GM19452 (cell line): Measurements from ENCODE around the gene E4F1.

ENCODE experiments used
- ATAC-seq: cut with Tn5 transposase; IDR thresholded peaks from one replicate; pipeline ENCODE4 v1.9.1; 2021; ENCODE audit not compliant: unreplicated experiment

E4F1 gene

GRCh38 chr16:2205104-2205966 is 18.1 kb upstream of the E4F1 start, which contains the start of gene MLST8:
TSS of gene MLST8 (plus strand) at chr16:2205454. CDS start at chr16:2206086, 632 bp downstream.
- ATAC-seq: peak; percentile 74

- no peak for ATAC-seq
These were observed 17.5 kb upstream of the E4F1 start for GRCh38 chr16:2205967-2206313.

- no peak for ATAC-seq
These were observed 17.0 kb upstream of the E4F1 start for GRCh38 chr16:2206420-2206779.

GRCh38 chr16:2206780-2207433 is 16.5 kb upstream of the E4F1 start:
- no peak for ATAC-seq

GRCh38 chr16:2207872-2208271 is 15.5 kb upstream of the E4F1 start:
- no peak for ATAC-seq

- no peak for ATAC-seq
These were observed 15.1 kb upstream of the E4F1 start for GRCh38 chr16:2208308-2208707.

GRCh38 chr16:2208772-2209171 is 14.6 kb upstream of the E4F1 start:
- ATAC-seq: no peak

GRCh38 chr16:2209258-2210008 is 14.0 kb upstream of the E4F1 start:
- ATAC-seq: no peak

GRCh38 chr16:2210009-2210332 is 13.4 kb upstream of the E4F1 start:
- ATAC-seq: no peak

- no peak for ATAC-seq
These were observed 12.7 kb upstream of the E4F1 start, which contains the start of gene BRICD5 for GRCh38 chr16:2210386-2211365. TSS of gene BRICD5 (minus strand) at chr16:2210863. CDS start at chr16:2210833, 30 bp downstream.

- no peak for ATAC-seq
These were observed 11.5 kb upstream of the E4F1 start for GRCh38 chr16:2211923-2212347.

- ATAC-seq: no peak
These were observed 10.7 kb upstream of the E4F1 start for GRCh38 chr16:2212362-2213324.

GRCh38 chr16:2213817-2214718 is 9.3 kb upstream of the E4F1 start:
- ATAC-seq: no peak

- ATAC-seq: peak; percentile 87
These were observed 8.7 kb upstream of the E4F1 start, which contains the start of gene PGP for GRCh38 chr16:2214719-2214968. TSS of gene PGP (minus strand) at chr16:2214840. CDS start at chr16:2214777, 63 bp downstream.

- no peak for ATAC-seq
These were observed 7.1 kb upstream of the E4F1 start for GRCh38 chr16:2216330-2216729.

- ATAC-seq: peak; percentile 9
These were observed 623 bp downstream of the E4F1 start for GRCh38 chr16:2223942-2224486.

GRCh38 chr16:2226245-2226793 is 2.9 kb downstream of the E4F1 start:
- ATAC-seq: no peak

GRCh38 chr16:2226918-2227317 is 3.5 kb downstream of the E4F1 start:
- no peak for ATAC-seq
